ENCODE measurements around the gene TOB2. TPM values are rescaled to one million over a fixed set of nuclear protein-coding genes. Genes with fewer than 3 reads are reported as not detected.

Gene TOB2
- total and polyA plus RNA-seq, 9 of the 15 experiments (the other 6 are each of a cell fraction or from before 2014, with no cell fraction given), result 3.3 to 20.5 (median 7.3) TPM

DNA sequence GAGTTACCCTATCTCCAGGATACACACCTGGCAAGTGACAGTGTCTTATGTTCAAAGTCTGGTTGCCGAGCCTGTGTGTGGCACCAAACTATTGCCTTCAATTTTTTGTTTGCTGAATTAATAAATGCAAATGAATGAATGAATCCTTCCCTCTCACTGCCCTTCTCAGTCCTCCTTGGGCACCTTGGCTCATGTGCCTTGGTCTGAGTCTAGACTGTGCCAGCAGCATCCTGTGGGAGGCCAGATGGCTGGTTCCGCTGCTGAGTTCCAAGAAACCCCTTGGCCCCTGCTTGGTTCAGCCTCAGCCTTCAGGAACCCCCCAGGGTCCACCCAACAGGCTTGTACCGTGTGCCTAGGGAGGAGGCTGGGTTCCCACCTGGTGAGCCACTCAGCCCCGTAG, 31.0 kb downstream of the TOB2 start:
- ATAC-seq, result no peak

More for the DNA sequence above, 31.0 kb downstream of the TOB2 start:
- peaks cover 34% of the 10 kb centered on the region for H3K79me2 ChIP-seq (ENCODE audit: control insufficient read depth, insufficient read depth, low read length)
- WGBS (ENCODE audit: insufficient coverage, low coverage, missing lambda C conversion rate), result 84% methylated on average over 4 of the region's 4 CpGs
- H3K36me3 ChIP-seq (ENCODE audit: control insufficient read depth, insufficient read depth, low read length), result no peaks in the 10 kb centered on the region
- no peak overlapping the region for H3K27ac ChIP-seq (ENCODE audit: extremely low read depth, low read depth, low read length)
- peak overlapping the region; percentile 25; the same call in 1 of the 2 replicates for H3K4me2 ChIP-seq (ENCODE audit: insufficient read depth, low read length)
- no peak overlapping the region for H3K4me3 ChIP-seq
- in situ Hi-C loops (cut with MboI) (no loop called here), intact Hi-C loops (cut with micrococcal nuclease) (no loop called here)
- no peaks in the 10 kb centered on the region for H4K20me1 ChIP-seq (replicated peaks; ENCODE audit: control insufficient read depth, insufficient read depth, low read length)
- H3K27me3 ChIP-seq (ENCODE audit: control insufficient read depth in 2 of 2, insufficient read depth in 2 of 2, low read length in 2 of 2), result no peaks in the 10 kb centered on the region
- CTCF ChIA-PET (ENCODE audit: low intra/inter-chr PET ratio), result no interaction called here
- DNase-seq (ENCODE audit: extremely low read depth in 1 of 4, low spot score in 3 of 4) (no peak), FAIRE-seq (no peak)
- POLR2A ChIA-PET, result interaction anchor here (0.8 kb wide), 1 partner anchor 28 kb away, joined by 3 read pairs; no protein-coding TSS in a partner anchor
- H3K9ac ChIP-seq (ENCODE audit: insufficient read depth in 1 of 2, low read depth in 2 of 2, low read length in 2 of 2), result peak overlapping the region in 1 of 2 experiments; percentile 72; a peak in 1 of 4 replicates
- H3K9me3 ChIP-seq (replicated peaks; ENCODE audit: control insufficient read depth, insufficient read depth, low read depth, low read length), result no peaks in the 10 kb centered on the region
- TF ChIP-seq ZFP30 (CRISPR knock-in tag; IDR thresholded peaks at IDR 0.05; ENCODE audit: borderline replicate concordance) (no peak), RAD21 (CRISPR knock-in tag; conservative IDR thresholded peaks at IDR 0.05 in 1 of 2, IDR thresholded peaks at IDR 0.05 in 1 of 2) (no peak), PTTG1 (tag; IDR thresholded peaks at IDR 0.05; ENCODE audit: low read depth) (no peak), POLR2H (tag; IDR thresholded peaks at IDR 0.05; ENCODE audit: low read depth) (no peak), MIER1 (IDR thresholded peaks at IDR 0.05; ENCODE audit: low read depth) (no peak)
- TF ChIP-seq, protein P1, sequence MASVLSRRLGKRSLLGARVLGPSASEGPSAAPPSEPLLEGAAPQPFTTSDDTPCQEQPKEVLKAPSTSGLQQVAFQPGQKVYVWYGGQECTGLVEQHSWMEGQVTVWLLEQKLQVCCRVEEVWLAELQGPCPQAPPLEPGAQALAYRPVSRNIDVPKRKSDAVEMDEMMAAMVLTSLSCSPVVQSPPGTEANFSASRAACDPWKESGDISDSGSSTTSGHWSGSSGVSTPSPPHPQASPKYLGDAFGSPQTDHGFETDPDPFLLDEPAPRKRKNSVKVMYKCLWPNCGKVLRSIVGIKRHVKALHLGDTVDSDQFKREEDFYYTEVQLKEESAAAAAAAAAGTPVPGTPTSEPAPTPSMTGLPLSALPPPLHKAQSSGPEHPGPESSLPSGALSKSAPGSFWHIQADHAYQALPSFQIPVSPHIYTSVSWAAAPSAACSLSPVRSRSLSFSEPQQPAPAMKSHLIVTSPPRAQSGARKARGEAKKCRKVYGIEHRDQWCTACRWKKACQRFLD (CRISPR knock-in tag; IDR thresholded peaks at IDR 0.05), result no peak
- H2AFZ ChIP-seq (ENCODE audit: low read depth, low read length), result no peak overlapping the region
- H3K9me1 ChIP-seq (ENCODE audit: control insufficient read depth, insufficient read depth, low read length), result no peaks in the 10 kb centered on the region
- BruUV-seq (replicated peaks), result no TSS peak
- H3K4me1 ChIP-seq (replicated peaks in 1 of 2; ENCODE audit: control insufficient read depth in 2 of 2, insufficient read depth in 2 of 2, low read length in 2 of 2), result peaks cover 15 to 33% of the 10 kb centered on the region in 2 experiments; a peak in 4 of 5 replicates

All from K562 (cell line).